Measurements from ENCODE around the gene CLIP4.

GRCh38 chr2:29075894-29076705, 39.1 kb upstream of the CLIP4 start:
- TF ChIP-seq CTCF (conservative IDR thresholded peaks at IDR 0.05; ENCODE audit: low read depth, low read length) (no peak), EZH2 (IDR thresholded peaks at IDR 0.05; ENCODE audit: low read length, unreplicated experiment) (no peak), EZH2phosphoT487 (IDR thresholded peaks at IDR 0.05; ENCODE audit: borderline replicate concordance, low read length) (no peak)
